CD4-positive, alpha-beta T cell treated with Interleukin-4 for 1 hour (primary cell): ENCODE measurements around the gene GLT1D1.
A peak's percentile ranks its signal among the peaks of the same experiment; 100 is the strongest.

Experiments used
- DNase-seq, 2 donors: peaks; one replicate each; pipeline ENCODE4 v3.0.0-alpha.2; 2020 to 2022

GLT1D1 gene

GRCh38 chr12:128856035-128856790 lies 2.9 kb downstream of the GLT1D1 start:
- DNase-seq = no peak

DNA sequence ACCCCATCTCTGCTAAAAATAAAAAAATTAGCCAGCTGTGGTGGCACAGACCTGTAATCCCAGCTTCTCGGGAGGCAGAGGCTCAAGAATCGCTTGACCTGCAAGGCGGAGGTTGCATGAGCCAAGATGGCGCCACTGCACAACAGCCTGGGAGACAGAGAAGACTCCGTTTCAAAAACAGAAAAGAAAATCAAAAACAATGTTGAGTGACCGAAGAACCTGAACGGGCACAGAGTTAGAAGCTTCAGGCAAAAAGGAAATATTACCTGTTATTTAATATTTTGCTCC lies 3.5 kb downstream of the GLT1D1 start:
- DNase-seq = no peak

GRCh38 chr12:128857133-128857763 lies 4.0 kb downstream of the GLT1D1 start:
- peak in 1 of 2 donors; percentile 49 for DNase-seq

GRCh38 chr12:128859311-128859710 lies 6.0 kb downstream of the GLT1D1 start:
- no peak for DNase-seq

GRCh38 chr12:128861226-128862016 lies 8.1 kb downstream of the GLT1D1 start:
- DNase-seq = no peak

DNA sequence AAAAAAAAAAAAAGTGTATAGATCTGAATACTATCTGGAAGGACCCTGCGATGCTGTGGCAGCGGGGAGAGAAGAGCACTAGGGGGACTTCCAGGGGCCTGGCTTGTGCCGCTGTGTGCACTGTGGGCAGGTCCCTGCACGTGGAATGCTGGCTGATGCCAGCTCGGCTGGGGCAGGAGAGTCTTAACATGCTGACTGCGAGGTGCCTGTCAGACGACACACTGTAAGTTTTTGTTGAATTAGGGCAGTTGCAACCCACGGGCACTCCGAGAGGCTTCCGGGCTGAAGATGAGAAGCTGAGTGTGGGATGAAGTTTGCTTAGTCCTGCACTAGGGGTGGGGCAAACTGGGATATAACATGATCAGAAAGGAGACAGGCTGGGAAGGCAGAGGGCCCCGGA lies 10.7 kb downstream of the GLT1D1 start:
- DNase-seq = no peak

DNA sequence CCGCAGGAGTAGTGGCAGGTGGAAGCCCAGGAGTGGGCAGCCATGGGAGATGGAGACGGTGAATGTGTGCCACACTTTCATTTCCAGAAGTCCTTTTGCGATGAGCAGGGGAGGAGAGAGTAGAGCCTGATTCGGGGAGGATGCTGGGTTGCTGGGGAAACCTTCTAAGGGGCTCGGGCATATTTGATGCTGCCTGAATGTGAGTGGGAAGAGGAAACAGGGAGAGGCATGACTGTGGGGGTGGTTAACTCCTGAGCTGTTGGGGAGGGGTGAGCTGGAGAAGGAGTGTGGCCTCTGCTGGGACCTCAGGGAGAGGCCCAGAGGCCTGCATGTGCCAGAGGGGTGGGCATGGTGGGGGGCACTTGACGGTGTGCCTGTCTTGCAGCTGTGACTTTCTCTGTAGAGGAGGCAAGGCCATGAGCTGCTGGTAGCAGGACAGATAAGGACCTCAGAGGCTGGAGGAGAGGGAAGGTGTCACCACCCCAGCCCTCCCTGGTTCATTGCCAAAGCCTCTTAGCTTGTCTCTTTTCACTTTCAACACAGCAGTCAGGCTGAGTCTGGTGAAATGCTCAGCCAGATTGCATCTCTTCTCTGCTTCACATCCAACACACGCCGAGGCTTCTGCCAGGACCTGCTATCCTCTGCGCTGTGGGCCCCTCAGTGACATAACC lies 11.4 kb downstream of the GLT1D1 start:
- no peak for DNase-seq

- DNase-seq = no peak
These were observed 14.2 kb downstream of the GLT1D1 start for GRCh38 chr12:128867466-128867865.

- no peak for DNase-seq
These were observed 18.2 kb downstream of the GLT1D1 start for GRCh38 chr12:128871516-128871892.

DNA sequence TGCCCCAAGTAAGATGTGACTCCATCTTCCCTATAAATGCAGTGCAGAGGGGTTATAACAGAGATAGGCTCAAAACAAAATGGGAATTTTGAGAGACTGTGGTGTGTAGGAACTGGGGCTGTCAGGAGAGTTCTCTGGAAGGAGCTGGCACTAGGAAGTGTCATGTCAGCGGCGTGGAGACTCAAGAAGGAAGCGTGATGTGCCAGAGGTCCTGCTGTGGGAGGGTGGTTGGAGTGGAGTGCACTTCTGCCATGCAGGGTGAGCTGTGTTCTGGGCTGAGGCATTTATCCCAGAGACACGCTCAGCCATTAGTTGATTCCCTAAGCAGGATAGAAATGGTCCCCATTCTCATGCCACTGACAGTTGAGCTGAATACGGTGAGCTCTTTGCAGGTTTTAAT lies 19.0 kb downstream of the GLT1D1 start:
- DNase-seq = no peak

DNA sequence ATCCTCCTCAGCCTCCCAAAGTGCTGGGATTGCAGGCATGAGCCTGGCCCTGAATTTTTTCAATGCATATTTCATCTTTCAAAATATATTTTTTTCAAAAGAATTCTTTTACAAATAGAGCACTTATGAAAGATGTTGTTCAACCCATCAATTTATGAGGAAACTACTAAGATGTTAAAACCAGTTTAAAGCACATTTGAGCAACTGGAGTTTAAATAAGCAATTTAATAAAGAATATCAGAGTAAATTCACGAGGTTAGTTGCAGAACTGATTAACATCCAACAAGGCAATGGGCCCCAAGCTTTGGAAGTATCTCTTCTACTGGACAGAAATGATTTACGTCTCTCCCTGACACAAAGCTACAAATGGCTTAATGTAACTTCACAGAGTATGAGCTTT lies 23.3 kb downstream of the GLT1D1 start:
- DNase-seq = no peak

DNA sequence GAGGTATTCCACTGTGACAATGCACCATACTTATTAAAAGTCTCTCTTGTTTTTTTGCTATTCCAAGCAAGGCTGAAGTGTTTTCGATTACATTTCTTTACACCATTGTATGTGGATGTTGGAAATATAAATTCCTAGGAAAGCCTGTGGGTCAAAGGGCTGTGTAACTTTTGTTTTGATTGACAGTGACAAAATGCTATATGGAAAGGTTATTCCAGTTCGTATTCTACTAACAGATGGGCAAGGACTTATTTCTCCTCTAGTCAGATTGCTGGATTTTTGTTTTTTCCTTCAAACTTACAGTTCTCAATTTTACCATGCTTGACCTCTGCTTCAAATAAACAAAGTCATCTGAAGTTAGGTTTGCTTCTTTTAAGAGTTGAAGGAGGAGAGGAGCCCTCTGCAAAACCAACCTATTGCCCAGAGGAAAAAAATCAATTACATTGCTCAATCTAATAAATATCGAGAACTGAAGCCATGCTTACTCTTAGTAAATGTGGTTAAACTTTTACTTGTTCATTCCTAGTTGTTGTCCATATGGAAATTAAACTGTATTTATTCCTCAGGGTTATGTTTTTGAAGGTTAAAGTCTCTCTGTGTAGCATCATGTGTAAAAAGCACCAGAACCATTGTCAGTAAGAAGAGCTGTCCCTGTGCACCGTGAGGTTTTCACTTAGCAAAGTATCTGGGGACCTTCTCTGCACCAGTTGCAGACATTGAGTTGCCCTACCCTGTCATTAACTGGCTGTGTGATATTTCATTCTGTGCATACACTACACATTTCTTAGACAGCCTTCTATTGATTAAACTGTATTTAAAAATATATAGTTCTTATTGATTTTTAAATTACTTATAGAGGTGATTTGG lies 26.9 kb downstream of the GLT1D1 start:
- no peak for DNase-seq

DNA sequence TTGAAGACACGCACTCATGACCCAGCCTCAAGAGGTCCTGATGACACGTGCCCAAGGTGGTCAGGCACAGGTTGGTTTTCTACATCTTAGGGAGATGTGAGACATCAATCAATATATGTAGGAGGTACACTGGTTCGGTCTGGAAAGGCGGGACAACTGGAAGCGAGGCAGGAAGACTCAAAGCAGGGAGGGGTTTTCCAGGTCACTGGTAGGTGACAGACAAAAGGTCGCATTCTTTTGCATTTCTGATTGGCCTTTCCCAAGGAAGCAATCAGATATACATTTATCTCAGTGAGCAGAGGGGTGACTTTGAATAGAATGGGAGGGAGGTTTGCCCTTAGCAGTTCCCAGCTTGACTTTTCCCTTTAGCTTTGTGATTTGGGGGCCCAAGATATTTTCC lies 38.6 kb downstream of the GLT1D1 start:
- DNase-seq = no peak

DNA sequence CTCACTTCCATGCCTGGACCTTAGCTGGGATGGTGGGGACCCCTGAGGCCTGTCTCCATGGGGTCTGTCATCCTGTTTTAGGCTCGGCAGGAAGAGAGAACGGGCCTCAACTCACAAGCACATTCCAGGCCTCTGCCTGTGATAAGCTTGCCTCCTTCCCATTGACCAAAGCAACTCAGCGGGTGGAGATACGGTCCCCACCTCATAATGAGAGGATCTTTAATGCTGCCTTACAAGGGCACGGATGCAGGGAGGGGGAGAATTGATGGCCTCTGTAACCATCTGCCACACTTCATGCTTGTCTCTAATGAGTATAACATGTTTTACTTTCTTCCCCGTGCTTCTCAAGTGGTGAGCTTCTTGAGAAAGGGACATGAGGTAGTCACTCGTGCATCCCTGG lies 50.0 kb downstream of the GLT1D1 start:
- no peak for DNase-seq

- no peak for DNase-seq
These were observed 51.8 kb downstream of the GLT1D1 start for GRCh38 chr12:128905003-128905544.

GRCh38 chr12:128906485-128907137 lies 53.3 kb downstream of the GLT1D1 start:
- no peak for DNase-seq

DNA sequence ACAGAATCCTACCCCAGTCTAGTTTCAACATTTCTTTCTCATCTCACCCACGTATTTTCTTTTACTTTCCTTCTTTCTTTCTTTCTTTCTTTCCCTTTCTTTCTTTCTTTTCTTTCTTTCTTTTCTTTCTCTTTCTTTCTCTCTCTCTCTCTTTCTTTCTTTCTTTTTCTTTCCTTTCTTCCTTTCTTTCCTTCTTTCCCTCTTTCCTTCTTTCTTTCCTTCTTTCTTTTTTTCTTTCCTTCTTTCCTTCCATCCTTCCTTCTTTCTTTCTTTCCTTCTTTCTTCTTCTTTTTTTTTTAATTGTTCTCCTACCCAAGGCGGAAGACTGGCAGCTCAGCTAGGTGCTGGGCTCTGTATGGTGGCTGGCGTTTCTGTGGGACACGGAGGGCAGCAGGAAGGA lies 55.0 kb downstream of the GLT1D1 start:
- no peak for DNase-seq

GRCh38 chr12:128909653-128910052 lies 56.4 kb downstream of the GLT1D1 start:
- no peak for DNase-seq

- no peak for DNase-seq
These were observed 57.4 kb downstream of the GLT1D1 start for GRCh38 chr12:128910629-128911028.

- DNase-seq = no peak
These were observed 58.6 kb downstream of the GLT1D1 start for GRCh38 chr12:128911861-128912260.

GRCh38 chr12:128914908-128915563 lies 61.8 kb downstream of the GLT1D1 start:
- DNase-seq = peak; percentile 24 to 48
